GM12892 (cell line): ENCODE measurements around the gene GNB3.

Experiments
- POLR2A ChIP-seq: IDR thresholded peaks from 2 replicates; pipeline ENCODE4 v1.6.1; 2011; ENCODE audit warnings: low read depth, low read length, control low read depth
- POLR2AphosphoS5 ChIP-seq: IDR thresholded peaks from 2 replicates; pipeline ENCODE4 v1.6.1; 2011; ENCODE audit warnings: low read depth, low read length, control low read depth
- TAF1 ChIP-seq: IDR thresholded peaks from 2 replicates; pipeline ENCODE4 v1.6.1; 2011; ENCODE audit warnings: low read depth, mild to moderate bottlenecking, control low read depth, low read length, borderline replicate concordance

DNA sequence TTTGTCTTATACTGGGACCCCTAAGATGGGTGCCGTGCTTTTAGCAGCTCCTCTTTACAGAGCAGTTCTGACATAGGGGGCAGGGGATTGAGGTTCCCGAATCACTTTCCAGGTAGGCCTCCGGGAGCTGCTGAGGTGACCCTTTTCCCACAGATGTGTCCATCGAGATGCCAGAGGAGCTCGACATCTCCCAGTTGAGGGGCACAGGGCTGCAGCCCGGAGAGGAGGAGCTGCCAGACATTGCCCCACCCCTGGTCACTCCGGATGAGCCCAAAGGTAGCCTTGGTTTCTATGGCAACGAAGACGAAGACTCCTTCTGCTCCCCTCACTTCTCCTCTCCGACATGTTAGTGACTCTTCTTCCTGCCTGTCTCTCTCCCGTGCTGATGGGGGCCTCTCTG, 22.3 kb downstream of the GNB3 start:
- no peak for TF ChIP-seq POLR2A
- TF ChIP-seq POLR2AphosphoS5, result no peak
- TF ChIP-seq TAF1, result no peak
